ENCODE results near the gene EHBP1L1.

EHBP1L1 gene

DNA sequence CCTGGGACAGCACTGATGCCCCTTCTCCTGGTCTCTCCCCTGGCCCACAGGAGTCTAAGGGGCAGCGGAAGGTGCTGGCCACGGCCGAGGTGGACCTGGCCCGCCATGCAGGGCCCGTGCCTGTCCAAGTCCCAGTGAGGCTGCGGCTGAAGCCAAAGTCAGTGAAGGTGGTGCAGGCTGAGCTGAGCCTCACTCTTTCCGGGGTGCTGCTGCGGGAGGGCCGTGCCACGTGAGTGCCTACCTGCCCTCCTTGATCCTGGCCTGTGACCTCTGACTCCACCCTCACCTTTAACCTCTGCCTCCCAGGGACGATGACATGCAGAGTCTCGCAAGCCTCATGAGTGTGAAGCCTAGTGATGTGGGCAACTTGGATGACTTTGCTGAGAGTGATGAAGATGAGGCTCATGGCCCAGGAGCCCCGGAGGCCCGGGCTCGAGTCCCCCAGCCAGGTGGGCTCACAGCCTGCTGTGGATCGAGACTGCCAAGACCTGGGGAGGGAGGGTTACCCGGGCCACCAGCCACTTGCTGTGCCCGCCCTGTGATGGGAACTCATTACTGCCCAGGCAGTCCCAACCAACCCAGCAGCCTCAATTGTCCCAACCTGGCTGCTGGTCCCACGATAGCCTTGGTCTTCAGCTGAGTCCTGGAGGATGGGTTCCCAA lies 4.3 kb downstream of the EHBP1L1 start:
- DNase-seq = no peak

DNA sequence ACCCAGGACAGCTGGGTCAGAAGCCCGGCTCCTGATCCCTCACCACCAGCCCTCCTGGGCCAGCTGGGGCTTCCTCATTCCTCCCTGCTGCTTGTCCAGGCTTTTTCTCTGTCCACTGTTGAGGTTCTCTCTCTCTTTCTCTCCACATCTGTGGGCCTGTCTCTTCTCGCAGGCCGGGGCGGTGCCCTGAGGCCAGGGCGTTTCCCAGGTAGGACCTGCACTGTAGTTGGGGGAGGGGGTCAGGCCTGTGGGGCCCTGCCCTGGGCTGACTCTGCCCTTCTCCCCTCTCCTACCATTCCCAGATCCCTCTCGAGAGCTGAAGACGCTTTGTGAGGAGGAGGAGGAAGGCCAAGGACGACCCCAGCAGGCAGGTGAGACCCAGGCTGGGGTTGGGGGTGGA lies 4.9 kb downstream of the EHBP1L1 start:
- no peak for DNase-seq

DNA sequence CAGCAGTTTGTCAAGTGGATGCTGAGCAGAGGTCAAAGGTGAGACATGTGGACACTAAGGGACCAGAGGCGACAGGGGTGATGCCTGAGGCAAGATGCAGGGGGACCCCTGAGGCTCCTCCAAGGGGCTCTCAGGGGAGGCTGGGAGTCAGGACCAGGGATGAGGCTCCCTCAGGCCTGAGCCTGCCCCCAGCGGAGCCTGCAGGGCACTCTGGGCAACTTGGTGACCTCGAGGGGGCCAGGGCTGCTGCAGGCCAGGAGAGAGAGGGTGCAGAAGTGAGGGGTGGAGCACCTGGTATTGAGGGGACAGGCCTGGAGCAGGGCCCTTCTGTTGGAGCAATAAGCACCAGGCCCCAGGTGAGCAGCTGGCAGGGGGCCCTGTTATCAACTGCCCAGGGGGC lies 6.1 kb downstream of the EHBP1L1 start:
- no peak for DNase-seq

DNA sequence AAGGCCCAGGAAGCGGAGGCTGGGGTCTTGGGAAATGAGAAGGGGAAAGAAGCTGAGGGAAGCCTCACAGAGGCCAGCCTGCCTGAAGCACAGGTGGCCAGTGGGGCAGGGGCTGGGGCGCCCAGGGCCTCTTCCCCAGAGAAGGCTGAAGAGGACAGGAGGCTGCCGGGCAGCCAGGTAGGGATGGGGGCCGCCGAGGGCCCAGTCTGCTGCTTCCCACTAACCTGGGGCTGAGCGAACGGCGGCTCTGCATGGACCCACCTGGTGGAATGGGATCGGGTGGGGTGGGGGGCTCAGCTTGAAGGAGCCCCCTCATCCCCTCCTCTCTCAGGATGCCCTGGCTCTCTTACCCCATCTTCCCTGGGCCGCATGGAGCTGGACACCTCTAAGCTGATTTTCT lies 7.7 kb downstream of the EHBP1L1 start:
- DNase-seq = no peak

DNA sequence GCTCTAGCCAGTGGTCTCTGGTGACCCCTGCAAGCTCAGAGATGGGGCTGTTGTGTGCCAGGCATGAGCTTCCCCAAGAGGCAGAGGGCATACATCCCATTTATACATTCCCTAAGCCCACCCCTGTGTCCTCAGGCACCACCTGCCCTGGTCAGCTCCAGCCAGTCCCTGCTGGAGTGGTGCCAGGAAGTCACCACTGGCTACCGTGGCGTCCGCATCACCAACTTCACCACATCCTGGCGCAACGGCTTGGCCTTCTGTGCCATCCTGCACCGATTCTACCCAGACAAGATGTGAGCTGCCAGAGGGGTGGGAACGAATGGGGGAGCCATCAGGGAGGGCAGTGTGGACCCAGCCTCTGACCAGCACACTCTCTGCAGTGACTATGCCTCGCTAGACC lies 8.3 kb downstream of the EHBP1L1 start:
- DNase-seq = no peak

- DNase-seq = no peak
Observed at GRCh38 chr11:65584723-65585171, 8.9 kb downstream of the EHBP1L1 start.

DNA sequence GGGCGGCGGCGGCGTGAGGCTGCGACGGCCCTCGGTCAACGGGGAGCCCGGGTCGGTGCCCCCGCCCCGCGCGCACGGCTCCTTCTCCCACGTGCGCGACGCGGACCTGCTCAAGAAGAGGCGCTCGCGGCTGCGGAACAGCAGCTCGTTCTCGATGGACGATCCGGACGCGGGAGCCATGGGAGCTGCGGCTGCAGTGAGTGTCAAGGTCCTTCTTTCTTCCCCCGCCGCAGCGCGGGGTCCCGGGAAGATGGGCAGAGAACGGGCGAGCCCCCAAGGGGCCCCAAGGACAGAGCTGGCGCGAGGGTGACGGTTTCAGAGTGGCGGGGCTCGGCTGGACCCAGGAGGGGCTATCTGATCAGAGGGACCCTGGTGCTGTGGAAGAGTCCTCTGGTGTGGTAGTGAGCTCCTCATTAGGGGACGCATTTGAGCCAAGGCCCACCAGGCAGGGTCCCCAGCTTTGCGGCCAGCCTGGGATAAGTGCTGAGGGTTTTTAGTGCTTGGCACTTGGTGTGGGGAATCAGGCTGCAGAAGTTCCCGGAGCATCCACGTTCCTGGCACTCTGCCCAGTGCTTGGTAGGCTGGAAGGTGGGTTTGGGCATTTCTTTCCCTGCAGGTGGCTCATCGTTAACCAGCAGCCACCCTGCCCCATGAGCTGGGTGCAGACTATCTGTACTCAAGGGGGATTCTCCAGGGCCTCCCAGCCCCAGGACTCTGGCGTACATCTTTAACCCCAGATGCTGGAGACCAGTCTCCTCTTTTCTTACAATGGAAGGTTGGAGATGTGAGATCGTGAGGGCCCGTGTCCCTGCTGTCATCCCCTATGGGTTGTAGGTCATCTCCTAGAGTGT lies 9.8 kb downstream of the EHBP1L1 start:
- DNase-seq = no peak

DNA sequence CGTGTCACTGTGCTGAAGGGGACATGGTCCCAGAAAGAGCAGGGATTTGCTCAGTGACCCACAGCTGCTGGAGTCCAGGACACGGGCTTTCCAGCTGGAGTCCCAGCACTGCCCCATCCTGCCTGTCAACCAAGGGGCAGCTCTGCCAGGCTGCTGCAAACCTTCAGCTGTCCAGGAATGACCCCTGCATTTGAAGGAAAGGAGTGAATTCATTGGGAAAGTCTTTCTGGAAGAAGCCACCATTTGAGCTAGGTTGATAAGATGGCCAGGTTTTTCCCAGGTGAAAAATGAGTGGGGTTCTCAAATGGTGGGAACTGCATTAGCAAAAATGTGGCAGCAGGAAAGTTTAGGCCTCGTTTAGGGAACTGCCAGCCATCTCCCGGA lies 10.4 kb downstream of the EHBP1L1 start:
- no peak for DNase-seq

GRCh38 chr11:65586676-65587075 lies 10.8 kb downstream of the EHBP1L1 start:
- no peak for DNase-seq

DNA sequence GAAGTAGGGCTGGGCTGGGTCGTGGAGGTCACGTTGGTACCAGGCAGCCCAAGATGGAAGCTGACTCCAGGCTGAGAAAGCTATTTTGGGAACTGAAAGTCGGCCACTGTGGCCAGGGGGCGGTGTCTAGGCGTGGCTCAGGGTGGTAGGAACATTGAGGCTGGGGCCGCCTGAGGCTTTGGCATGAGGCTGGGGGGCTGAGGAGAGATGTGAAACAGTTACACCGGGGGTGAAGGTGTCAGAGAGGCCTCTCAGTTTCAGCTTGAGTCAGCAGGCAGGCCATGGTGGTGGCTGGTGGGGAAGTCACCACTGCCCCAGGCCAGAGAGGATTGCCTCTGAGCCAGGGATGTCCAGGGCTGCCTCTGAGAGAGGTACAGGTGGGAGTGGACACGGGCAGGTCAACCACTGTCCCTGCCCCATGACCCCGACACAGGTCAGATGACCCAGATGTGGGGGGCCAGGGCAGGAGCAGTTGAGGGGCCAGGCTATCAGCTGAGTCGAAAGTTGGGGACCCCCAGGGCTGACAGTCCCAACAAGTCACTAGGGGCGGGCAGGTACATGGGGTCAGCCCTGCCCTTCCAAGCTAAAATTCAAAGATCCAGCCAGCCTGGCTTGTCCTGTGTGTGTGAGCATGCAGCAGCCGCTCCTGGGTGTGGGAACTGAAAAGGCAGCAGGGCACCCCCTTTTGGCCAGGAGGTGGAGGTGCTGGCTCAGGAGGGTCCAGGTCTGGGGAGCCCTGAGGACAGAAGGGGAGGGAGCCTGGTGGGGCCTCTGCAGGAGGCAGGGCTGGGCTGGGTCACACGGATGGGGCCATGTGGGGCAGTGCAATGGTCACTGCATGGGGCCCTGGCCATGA lies 12.6 kb downstream of the EHBP1L1 start:
- peak; percentile 38 to 62 (median 48) for DNase-seq

GRCh38 chr11:65589444-65590239 lies 13.8 kb downstream of the EHBP1L1 start:
- no peak for DNase-seq

DNA sequence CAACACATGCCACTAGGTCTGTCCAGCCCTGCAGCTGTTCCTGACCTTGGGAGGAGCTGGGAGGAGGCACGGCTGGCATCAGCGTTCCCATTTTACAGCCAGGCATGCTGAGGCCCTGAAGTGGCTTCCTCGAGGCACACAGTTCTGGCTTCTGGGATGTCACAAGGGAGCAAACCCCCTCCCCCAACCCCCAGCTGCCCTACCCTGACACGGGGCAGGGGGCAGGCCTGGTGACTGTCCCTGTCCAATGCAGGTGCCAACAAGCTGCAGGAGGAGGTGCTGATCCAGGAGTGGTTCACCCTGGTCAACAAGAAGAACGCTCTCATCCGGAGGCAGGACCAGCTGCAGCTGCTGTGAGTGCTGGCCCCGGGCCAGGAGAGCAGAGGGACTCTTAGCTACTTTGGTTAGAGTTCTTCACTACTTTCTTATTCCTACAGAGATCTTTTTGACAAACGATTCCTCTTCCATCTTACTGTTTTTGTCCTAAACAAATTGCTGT lies 14.4 kb downstream of the EHBP1L1 start:
- no peak for DNase-seq

DNA sequence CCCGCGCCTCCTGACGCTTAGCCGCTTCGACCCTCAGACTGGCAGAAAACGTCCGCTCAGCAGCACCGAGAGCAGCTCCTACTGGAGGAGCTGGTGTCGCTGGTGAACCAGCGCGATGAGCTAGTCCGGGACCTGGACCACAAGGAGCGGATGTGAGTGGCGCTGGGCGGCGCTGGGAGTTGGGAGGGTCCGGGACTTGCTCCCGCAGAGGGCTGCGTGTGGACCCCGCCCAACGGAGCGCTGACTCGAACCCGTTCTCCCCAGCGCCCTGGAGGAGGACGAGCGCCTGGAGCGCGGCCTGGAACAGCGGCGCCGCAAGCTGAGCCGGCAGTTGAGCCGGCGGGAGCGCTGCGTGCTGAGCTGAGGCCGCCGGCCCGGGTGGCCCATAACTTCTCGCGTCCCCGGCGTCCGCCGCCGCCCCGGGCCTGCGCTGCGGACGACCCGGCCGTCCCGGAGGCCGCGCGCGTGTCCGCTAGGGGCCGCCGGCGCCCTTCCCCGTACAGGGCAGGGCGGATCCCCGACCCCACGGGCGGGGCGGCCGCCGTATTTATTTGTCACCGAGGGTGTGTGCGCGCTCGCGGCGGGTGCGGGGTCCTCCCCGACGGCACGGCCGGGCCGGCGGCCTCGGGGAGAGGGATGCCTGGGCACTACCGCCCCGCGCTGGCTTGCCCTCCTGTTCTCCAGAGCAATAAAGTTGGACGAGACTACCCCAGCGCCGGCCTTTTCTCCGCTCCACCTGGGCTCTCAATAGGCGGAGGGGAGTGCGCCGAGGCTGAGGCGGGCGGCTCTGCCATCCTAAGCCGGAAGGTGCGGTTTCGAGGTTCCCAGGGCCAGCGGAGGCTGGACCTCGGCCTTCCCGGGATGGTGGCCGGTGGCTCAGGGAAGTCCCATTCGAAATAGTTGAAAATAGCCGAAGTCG lies 16.3 kb downstream of the EHBP1L1 start:
- DNase-seq = no peak

DNA sequence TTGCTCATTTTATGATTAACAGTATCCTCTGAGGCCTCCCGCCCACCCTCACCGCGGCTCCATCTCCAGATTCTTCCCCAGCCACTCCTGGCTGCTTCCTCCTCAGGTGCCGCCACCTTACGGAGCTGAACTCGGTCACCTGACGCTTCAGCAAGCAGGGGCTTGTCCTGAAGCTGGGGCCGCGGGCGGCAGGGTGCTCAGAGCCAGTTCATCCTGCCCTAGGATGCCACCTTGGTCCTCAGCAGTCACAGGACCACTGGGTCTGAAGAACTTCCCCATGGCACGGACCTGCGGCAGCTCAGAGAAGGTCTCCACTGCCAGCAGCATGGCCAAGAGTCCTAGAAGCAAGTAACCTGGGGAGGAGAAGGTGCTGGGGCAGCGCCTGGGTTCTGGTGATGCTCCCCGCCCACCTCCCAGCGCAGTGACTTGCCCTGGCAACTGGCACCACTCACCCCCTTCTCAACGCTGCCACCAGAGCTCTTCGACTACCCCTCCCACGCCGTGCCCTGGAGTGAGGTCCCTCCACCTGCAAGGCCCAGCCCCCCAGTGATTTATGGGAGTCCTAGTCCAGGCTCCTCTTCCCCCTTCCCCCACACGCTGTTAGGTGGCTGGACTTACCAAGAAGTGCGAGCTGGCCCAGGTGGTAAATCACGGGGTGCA lies 17.1 kb downstream of the EHBP1L1 start:
- no peak for DNase-seq

GRCh38 chr11:65593518-65594414 lies 17.9 kb downstream of the EHBP1L1 start:
- DNase-seq = peak in 1 of 4 experiments; percentile 21

- no peak for DNase-seq
Observed at GRCh38 chr11:65595131-65595530, 19.3 kb downstream of the EHBP1L1 start.

GRCh38 chr11:65595543-65596281 lies 19.9 kb downstream of the EHBP1L1 start, which contains the start of gene KCNK7:
Gene KCNK7 (minus strand): TSS chr11:65595800. CDS start chr11:65595772, 28 bp downstream.
- DNase-seq = no peak

DNA sequence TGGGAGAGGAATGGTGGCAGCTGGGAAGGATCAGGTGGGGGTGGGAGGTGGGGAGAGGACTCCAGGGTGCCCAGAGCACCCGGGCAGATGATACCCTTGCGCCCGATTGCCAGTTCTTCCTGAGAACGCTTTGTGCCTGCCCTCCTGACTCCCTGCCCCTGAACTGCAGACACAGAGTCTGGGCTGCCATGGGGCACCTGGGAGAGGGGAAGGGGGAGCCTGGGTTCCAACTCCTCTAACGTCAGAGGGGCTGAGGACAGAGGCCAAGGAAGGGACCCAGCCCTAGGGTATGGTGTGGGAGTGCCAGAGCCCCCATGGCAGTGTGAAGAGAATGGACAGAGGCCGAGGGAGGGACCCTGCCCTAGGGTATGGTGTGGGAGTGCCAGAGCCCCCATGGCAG lies 20.7 kb downstream of the EHBP1L1 start:
- DNase-seq = no peak

DNA sequence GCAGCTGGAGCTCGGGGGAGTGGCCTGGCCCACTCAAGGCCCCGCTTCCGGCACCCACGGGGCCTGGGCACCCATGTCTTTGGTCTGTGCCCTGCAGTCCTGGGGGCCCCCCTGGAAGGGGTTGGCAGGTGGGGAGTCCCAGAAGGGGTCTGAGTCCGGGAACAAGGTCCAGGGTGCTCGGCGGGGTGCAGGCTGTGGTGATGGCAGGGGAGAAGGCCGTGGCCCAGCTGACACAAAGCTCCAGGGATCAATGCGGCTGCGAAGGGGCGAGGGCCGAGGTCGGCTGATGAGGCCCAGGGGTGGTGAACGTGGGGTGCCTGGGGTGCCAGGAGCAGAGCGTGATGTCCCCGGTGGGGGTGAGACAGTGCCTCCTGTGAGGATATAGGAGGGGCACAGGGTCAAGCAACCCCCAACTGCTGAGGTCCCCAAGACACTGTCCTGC lies 22.4 kb downstream of the EHBP1L1 start:
- DNase-seq = no peak

Measured in activated CD4-positive, CD25-positive, alpha-beta regulatory T cell (primary cell).